NCI-H1092 (cell line): ENCODE measurements around the gene DNAAF5.
A peak's percentile ranks its signal among the peaks of the same experiment; 100 is the strongest.
"Not testable (repeated sequence)": the region's sequence is repeated elsewhere in the genome, so short reads cannot be mapped to it uniquely, and the experiment has no call there.

Source experiments
- DNase-seq: peaks from one replicate; lab custom pipeline; 2025; lab: John Stamatoyannopoulos, UW

DNAAF5 gene

GRCh38 chr7:730501-731439, 4.3 kb downstream of the DNAAF5 start:
- DNase-seq, result no peak

- no peak for DNase-seq
These were observed 5.1 kb downstream of the DNAAF5 start for GRCh38 chr7:731440-732085.

- DNase-seq, result peak; percentile 89
These were observed 5.6 kb downstream of the DNAAF5 start for GRCh38 chr7:732094-732541.

- DNase-seq, result no peak
These were observed 6.1 kb downstream of the DNAAF5 start for GRCh38 chr7:732556-732955.

GRCh38 chr7:734214-734613, 7.7 kb downstream of the DNAAF5 start:
- no peak for DNase-seq

GRCh38 chr7:734808-735207, 8.3 kb downstream of the DNAAF5 start:
- DNase-seq, result no peak

- no peak for DNase-seq
These were observed 11.7 kb downstream of the DNAAF5 start for GRCh38 chr7:738241-738640.

GRCh38 chr7:738723-739454, 12.4 kb downstream of the DNAAF5 start:
- no peak for DNase-seq

GRCh38 chr7:739455-739982, 13.0 kb downstream of the DNAAF5 start:
- DNase-seq, result no peak

GRCh38 chr7:739983-740942, 13.8 kb downstream of the DNAAF5 start:
- no peak for DNase-seq

- DNase-seq, result no peak
These were observed 14.7 kb downstream of the DNAAF5 start for GRCh38 chr7:741191-741671.

GRCh38 chr7:741850-742249, 15.4 kb downstream of the DNAAF5 start:
- no peak for DNase-seq

- no peak for DNase-seq
These were observed 16.3 kb downstream of the DNAAF5 start for GRCh38 chr7:742791-743190.

- not testable (repeated sequence) for DNase-seq
These were observed 17.0 kb downstream of the DNAAF5 start for GRCh38 chr7:743341-744127.

GRCh38 chr7:744128-744520, 17.6 kb downstream of the DNAAF5 start:
- DNase-seq, result not testable (repeated sequence)

- DNase-seq, result no peak
These were observed 18.4 kb downstream of the DNAAF5 start for GRCh38 chr7:744854-745430.

- no peak for DNase-seq
These were observed 19.1 kb downstream of the DNAAF5 start for GRCh38 chr7:745431-746154.

GRCh38 chr7:746155-747061, 19.9 kb downstream of the DNAAF5 start:
- DNase-seq, result no peak
